Endothelial cell (in vitro differentiated cells): ENCODE results near the gene ZSCAN9. TPM values are rescaled to one million over a fixed set of nuclear protein-coding genes. Genes with fewer than 3 reads are reported as not detected.

Experiments
- DNase-seq: peaks from one replicate; pipeline ENCODE4 v3.0.0; 2021; ENCODE audit warnings: low spot score
- H3K27ac Mint-ChIP-seq: one replicate; pipeline ENCODE4 v1.8.0; 2021; ENCODE audit warnings: mixed read lengths, inconsistent platforms; ENCODE audit not compliant: unreplicated experiment
- H3K27me3 Mint-ChIP-seq: one replicate; pipeline ENCODE4 v1.8.0; 2021; ENCODE audit warnings: mild to moderate bottlenecking, moderate library complexity, mixed read lengths, inconsistent platforms; ENCODE audit not compliant: unreplicated experiment
- H3K36me3 Mint-ChIP-seq: one replicate; pipeline ENCODE4 v1.8.0; 2021; ENCODE audit warnings: mild to moderate bottlenecking, low read depth, mixed read lengths, inconsistent platforms; ENCODE audit not compliant: unreplicated experiment
- H3K4me1 Mint-ChIP-seq: one replicate; pipeline ENCODE4 v1.8.0; 2021; ENCODE audit warnings: mild to moderate bottlenecking, mixed read lengths, inconsistent platforms; ENCODE audit not compliant: unreplicated experiment
- H3K4me3 Mint-ChIP-seq: one replicate; pipeline ENCODE4 v1.8.0; 2021; ENCODE audit warnings: mild to moderate bottlenecking, mixed read lengths, inconsistent platforms; ENCODE audit not compliant: unreplicated experiment
- H3K9me3 Mint-ChIP-seq: one replicate; pipeline ENCODE4 v1.8.0; 2021; ENCODE audit warnings: mixed read lengths, inconsistent platforms; ENCODE audit not compliant: unreplicated experiment
- long read RNA-seq: library from polyadenylated mRNA; unstranded; transcript quantifications from one replicate; pipeline ENCODE4 v2.0.0, GENCODE V29; 2020; ENCODE audit not compliant: unreplicated experiment
- total RNA-seq: library from RNA; stranded (reverse); fragmentation: NEBNext Ultra II Directional; extraction: Animal tissue kit (Norgen Biotek cat#: 25700); gene quantifications from one replicate; pipeline ENCODE4 v1.2.1, GENCODE V29; 2021; ENCODE audit not compliant: unreplicated experiment
- TF ChIP-seq, protein P1 (sequence below): fragments of 200-600 bp; sonication (generic); IDR thresholded peaks from one replicate; pipeline ENCODE4 v1.5.0; 2021; ENCODE audit warnings: antibody characterized with exemption; ENCODE audit not compliant: unreplicated experiment

The ZSCAN9 gene
- 17.5 TPM for total RNA-seq
- long read RNA-seq, partial matches to known transcripts: 1 of 14 reads
- long read RNA-seq, other reads (novel, unspliced or antisense): 5 of 14 reads

DNA sequence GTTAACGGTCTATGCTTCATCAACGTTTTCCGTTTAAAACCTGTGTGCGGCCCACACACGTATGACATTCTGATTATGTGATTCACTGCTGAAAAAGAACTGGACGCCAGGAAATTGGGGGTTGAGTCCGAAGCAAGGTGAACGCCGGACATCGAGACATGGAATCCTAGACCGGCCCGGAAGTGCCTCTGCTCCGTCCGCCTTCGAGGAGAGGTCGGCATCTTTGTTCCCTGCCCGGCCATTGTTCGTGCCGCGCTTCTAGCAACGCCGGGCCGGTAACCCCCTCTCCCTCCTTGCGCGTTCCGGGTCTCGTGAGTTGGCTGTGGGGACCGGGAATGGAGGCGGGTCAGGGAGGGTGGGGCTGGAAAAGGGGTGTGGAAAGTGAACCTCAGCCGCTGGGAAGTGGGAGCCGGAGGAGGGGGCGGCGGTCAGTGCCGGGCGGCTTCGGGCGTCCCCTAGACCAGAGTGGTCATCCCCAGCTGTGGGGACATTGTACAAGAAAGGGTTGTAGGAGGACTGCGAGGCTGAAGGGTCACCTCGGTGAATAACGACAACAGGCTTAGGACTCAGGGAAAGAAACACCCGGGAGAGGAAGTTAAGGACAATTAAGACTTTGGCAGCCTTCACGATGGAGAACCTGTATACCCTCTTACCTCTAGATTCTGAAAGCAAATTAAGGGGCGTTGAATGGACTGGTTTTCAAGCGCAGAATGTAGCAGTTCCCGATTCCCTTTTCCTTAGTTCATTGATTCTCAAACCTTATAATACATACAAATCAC is at the start of gene ZSCAN9:
ZSCAN9 (plus strand) TSS at position 220 of the 779 bp plus-strand sequence. CDS start 1,810 bp downstream, outside the sequence.
- H3K9me3 Mint-ChIP-seq: no peaks in the 10 kb centered on the region

DNA sequence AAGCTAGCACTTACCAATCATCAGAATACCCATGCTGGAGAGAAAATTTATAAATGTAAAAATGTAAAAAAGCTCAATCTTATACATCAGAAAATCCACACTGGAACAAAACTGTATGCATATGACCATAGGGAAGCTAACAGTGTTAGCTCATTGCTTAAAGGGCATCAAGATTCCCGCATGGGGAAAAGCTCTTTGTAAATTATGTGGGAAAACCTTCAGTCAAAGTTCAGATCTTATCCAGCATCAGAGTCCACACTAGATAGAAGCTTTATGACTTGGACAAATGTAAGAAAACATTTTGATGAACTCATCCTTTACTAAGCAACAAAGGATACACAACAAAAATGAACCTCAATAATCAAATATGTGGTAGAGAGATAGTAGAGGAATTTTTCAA is 48.7 kb upstream of the ZSCAN9 start:
- no peaks in the 10 kb centered on the region for H3K27me3 Mint-ChIP-seq

More for the DNA sequence above, at the start of gene ZSCAN9:
- Mint-ChIP-seq H3K27me3 (peaks cover 6% of the 10 kb centered on the region), H3K4me1 (peaks cover 28% of the 10 kb centered on the region), H3K27ac (peak within 1 kb of the TSS; percentile 97), H3K4me3 (peak within 1 kb of the TSS; percentile 90), H3K36me3 (peaks cover 12% of the 10 kb centered on the region)
- TF ChIP-seq, protein P1, sequence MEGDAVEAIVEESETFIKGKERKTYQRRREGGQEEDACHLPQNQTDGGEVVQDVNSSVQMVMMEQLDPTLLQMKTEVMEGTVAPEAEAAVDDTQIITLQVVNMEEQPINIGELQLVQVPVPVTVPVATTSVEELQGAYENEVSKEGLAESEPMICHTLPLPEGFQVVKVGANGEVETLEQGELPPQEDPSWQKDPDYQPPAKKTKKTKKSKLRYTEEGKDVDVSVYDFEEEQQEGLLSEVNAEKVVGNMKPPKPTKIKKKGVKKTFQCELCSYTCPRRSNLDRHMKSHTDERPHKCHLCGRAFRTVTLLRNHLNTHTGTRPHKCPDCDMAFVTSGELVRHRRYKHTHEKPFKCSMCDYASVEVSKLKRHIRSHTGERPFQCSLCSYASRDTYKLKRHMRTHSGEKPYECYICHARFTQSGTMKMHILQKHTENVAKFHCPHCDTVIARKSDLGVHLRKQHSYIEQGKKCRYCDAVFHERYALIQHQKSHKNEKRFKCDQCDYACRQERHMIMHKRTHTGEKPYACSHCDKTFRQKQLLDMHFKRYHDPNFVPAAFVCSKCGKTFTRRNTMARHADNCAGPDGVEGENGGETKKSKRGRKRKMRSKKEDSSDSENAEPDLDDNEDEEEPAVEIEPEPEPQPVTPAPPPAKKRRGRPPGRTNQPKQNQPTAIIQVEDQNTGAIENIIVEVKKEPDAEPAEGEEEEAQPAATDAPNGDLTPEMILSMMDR: no peak
- DNase-seq: peak; percentile 84

DNA sequence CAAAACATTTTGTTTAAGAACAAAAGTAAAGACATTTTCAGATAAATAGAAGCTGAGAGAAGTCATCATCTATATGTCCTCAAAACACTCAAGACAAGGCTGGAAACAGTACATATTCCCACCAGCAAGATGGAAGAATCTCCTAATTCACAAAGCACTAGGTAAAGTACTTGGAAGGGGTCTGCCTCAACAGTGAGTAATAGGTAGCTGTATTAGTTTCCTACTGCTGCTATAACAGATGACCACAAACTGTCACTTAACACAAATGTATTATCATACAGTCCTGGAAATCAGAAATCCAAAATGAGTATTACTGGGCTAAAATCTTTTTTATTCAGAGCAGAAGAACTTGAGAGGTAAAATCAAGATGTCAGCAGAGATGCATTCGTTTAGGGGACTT is 42.8 kb upstream of the ZSCAN9 start:
- Mint-ChIP-seq H3K4me1 (no peaks in the 10 kb centered on the region), H3K36me3 (no peaks in the 10 kb centered on the region), H3K27me3 (peaks cover 2% of the 10 kb centered on the region), H3K27ac (no peak overlapping the region), H3K9me3 (no peaks in the 10 kb centered on the region), H3K4me3 (no peak overlapping the region)
- DNase-seq: no peak
- TF ChIP-seq, protein P1: no peak

More for the DNA sequence above, 48.7 kb upstream of the ZSCAN9 start:
- no peak for DNase-seq
- H3K4me3 Mint-ChIP-seq: no peak overlapping the region
- H3K27ac Mint-ChIP-seq: no peak overlapping the region
- no peaks in the 10 kb centered on the region for H3K36me3 Mint-ChIP-seq
- no peaks in the 10 kb centered on the region for H3K4me1 Mint-ChIP-seq
- TF ChIP-seq, protein P1: no peak
- no peaks in the 10 kb centered on the region for H3K9me3 Mint-ChIP-seq

DNA sequence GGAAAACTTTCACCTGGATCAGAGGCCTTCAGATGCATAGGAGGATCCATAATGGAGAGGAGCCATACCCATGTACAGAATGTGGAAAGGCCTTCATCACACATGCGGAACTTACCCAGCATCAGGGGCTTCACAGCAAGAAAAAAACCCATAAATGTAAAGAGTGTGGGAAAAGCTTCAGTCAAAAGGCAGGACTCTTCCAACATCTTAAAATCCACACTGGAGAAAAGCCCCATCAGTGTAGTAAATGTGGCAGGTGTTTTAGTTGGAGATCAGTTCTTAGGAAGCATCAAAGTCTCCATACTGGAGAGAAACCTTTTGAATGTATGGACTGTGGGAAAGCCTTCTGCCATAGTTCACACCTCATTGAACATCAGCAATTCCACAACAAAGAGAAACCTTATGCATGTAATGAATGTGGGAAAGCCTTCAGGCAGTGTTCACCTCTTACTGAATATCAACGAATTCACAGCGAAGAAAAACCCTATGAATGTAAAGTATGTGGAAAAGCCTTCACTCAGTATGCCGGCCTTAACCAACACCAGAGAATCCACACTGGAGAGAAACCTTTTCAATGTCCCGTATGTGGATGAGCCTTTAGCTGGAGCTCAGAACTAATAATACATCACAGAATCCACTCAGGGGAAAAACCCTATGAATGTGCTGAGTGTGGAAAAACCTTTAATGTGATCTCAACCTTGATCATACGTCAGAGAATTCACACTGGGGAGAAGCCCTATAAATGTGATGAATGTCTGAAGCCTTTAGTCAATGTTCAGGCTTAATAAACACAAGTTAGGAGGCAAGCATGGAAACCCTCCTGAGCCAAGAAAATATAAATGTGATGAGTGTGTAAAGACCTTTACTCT is 36.7 kb upstream of the ZSCAN9 start:
- Mint-ChIP-seq H3K36me3 (peaks cover 5% of the 10 kb centered on the region), H3K27me3 (peaks cover 3% of the 10 kb centered on the region), H3K4me3 (no peak overlapping the region), H3K27ac (no peak overlapping the region), H3K9me3 (peaks cover 11% of the 10 kb centered on the region), H3K4me1 (no peaks in the 10 kb centered on the region)
- TF ChIP-seq, protein P1: no peak
- no peak for DNase-seq
